K562 (cell line): ENCODE measurements around the gene HMX2. TPM values are rescaled to one million over a fixed set of nuclear protein-coding genes. Genes with fewer than 3 reads are reported as not detected.

Experiments
- ATAC-seq: fragments of 200-7000 bp; cut with Tn5 transposase; 3 replicates; pipeline ENCODE4 v1.9.1; 2020; ENCODE audit warnings: moderate library complexity
- BruUV-seq: library from RNA; stranded (reverse); fragments of 400-500 nt; replicated peaks from 2 replicates; lab custom pipeline; 2021; lab: Mats Ljungman, UMichigan
- CTCF ChIA-PET: fragments of 300-600 bp; formaldehyde crosslinking; extraction: SDS; loops from one replicate; lab custom pipeline; 2021; ENCODE audit warnings: low intra/inter-chr PET ratio; lab: Yijun Ruan, JAX
- POLR2A ChIA-PET: fragments of 300-600, 350-650 bp; sonication (Branson Sonifier 250); formaldehyde crosslinking; extraction: SDS; loops from one replicate; lab custom pipeline; 2021; ENCODE audit warnings: antibody characterized with exemption, inconsistent platforms; lab: Yijun Ruan, JAX
- DNase-seq, 4 experiments: peaks; one replicate each; pipeline versions ENCODE4 v3.0.0 to v3.0.0-alpha.2; 2011 to 2018; ENCODE audit warnings: low spot score in 3 of 4, mixed read lengths in 3 of 4; ENCODE audit errors: extremely low read depth in 1 of 4
- FAIRE-seq: peaks from 2 replicates; lab custom pipeline; 2011; peaks lifted over from hg19 to GRCh38; lab: Jason Lieb, UNC
- H2AFZ ChIP-seq: 2 replicates; pipeline ENCODE4 v1.6.0; 2011; ENCODE audit warnings: low read depth, low read length, control low read depth, inconsistent platforms
- H3K27ac ChIP-seq: fragments of 200-600 bp; 3 replicates; pipeline ENCODE4 v1.8.0; 2011; ENCODE audit warnings: low read depth, mild to moderate bottlenecking, control low read depth, inconsistent platforms, low read length, moderate library complexity, mixed read lengths; ENCODE audit errors: extremely low read depth
- H3K27me3 ChIP-seq, 2 experiments: fragments of 300-600 bp in 1 of 2; 2 replicates in 1 of 2; 3 replicates in 1 of 2; pipeline versions ENCODE4 v1.6.0 to v1.8.0; 2011; ENCODE audit warnings: inconsistent platforms in 2 of 2, low read length in 2 of 2, mild to moderate bottlenecking in 1 of 2, mixed read lengths in 1 of 2, moderate library complexity in 1 of 2; ENCODE audit not compliant: control insufficient read depth in 2 of 2, insufficient read depth in 2 of 2
- H3K36me3 ChIP-seq: fragments of 300-600 bp; 3 replicates; pipeline ENCODE4 v1.8.0; 2011; ENCODE audit warnings: mild to moderate bottlenecking, low read length, inconsistent platforms; ENCODE audit not compliant: control insufficient read depth, insufficient read depth
- H3K4me1 ChIP-seq, 2 experiments: fragments of 200-600 bp in 1 of 2; replicated peaks in 1 of 2; 2 replicates in 1 of 2; 3 replicates in 1 of 2; pipeline versions ENCODE4 v1.5.1 to v1.8.0; 2011; ENCODE audit warnings: inconsistent platforms in 2 of 2, low read length in 2 of 2, mild to moderate bottlenecking in 1 of 2, mixed read lengths in 1 of 2, moderate library complexity in 1 of 2; ENCODE audit not compliant: control insufficient read depth in 2 of 2, insufficient read depth in 2 of 2
- H3K4me2 ChIP-seq: 2 replicates; pipeline ENCODE4 v1.6.1; 2011; ENCODE audit warnings: low read length, control low read depth, inconsistent platforms, mixed read lengths; ENCODE audit not compliant: insufficient read depth
- H3K4me3 ChIP-seq: fragments of 200-600 bp; sonication (generic), shearing (Covaris generic); 2 replicates; pipeline ENCODE4 v1.5.1; 2016; ENCODE audit warnings: control low read depth, inconsistent platforms
- H3K79me2 ChIP-seq: fragments of 200-600 bp; 3 replicates; pipeline ENCODE4 v1.8.0; 2011; ENCODE audit warnings: low read length, inconsistent platforms; ENCODE audit not compliant: control insufficient read depth, insufficient read depth
- H3K9ac ChIP-seq, 2 experiments: 2 replicates each; pipeline versions ENCODE4 v1.6.0 to v1.6.1; 2011; ENCODE audit warnings: low read depth in 2 of 2, low read length in 2 of 2, control low read depth in 1 of 2, inconsistent platforms in 1 of 2, mild to moderate bottlenecking in 1 of 2, mixed read lengths in 1 of 2; ENCODE audit not compliant: insufficient read depth in 1 of 2
- H3K9me1 ChIP-seq: one replicate; pipeline ENCODE4 v1.6.0; 2011; ENCODE audit warnings: inconsistent platforms, mild to moderate bottlenecking, low read length, moderate library complexity; ENCODE audit not compliant: control insufficient read depth, insufficient read depth
- H3K9me3 ChIP-seq: replicated peaks from 2 replicates; pipeline ENCODE4 v1.5.1; 2011; ENCODE audit warnings: low read depth, low read length, inconsistent platforms; ENCODE audit not compliant: control insufficient read depth, insufficient read depth
- H4K20me1 ChIP-seq: replicated peaks from 2 replicates; pipeline ENCODE4 v1.6.1; 2011; ENCODE audit warnings: low read length, inconsistent platforms, mixed read lengths; ENCODE audit not compliant: control insufficient read depth, insufficient read depth
- HDAC3 ChIP-seq: fragments of 450-650 bp; IDR thresholded peaks from 2 replicates; pipeline ENCODE4 v1.6.1; 2018; ENCODE audit warnings: borderline replicate concordance, mild to moderate bottlenecking, moderate library complexity; ENCODE audit not compliant: partially characterized antibody
- PTBP1 ChIP-seq: fragments of 200-400 bp; formaldehyde crosslinking; IDR thresholded peaks from 2 replicates; pipeline ENCODE4 v1.6.1; 2017; ENCODE audit warnings: low read depth, low read length
- ZNF12 ChIP-seq: sonication (generic); formaldehyde crosslinking; IDR thresholded peaks from 2 replicates; pipeline ENCODE4 v1.4.0; 2020; ENCODE audit warnings: mild to moderate bottlenecking, missing genetic modification reagents
- WGBS: fragments of 100-300 bp; shearing (Covaris generic); methylation state at CpG from one replicate; pipeline ENCODE4 v1.1.6; 2016; ENCODE audit warnings: low coverage, mixed read lengths; ENCODE audit not compliant: insufficient coverage; ENCODE audit errors: missing lambda C conversion rate; 5-methylcytosine and 5-hydroxymethylcytosine counted together
- in situ Hi-C: fragments of 300-500 bp; cut with MboI; formaldehyde crosslinking; loops from 4 replicates; pipeline ENCODE4 v1.15.0; 2018; ENCODE audit warnings: inconsistent platforms, mixed read lengths
- intact Hi-C: fragments of 100-400 bp; cut with micrococcal nuclease; formaldehyde crosslinking; loops from 2 replicates; pipeline ENCODE4 v1.14.2; 2022
- polyA plus RNA-seq, 8 experiments: library from polyadenylated mRNA; depleted of rRNA in 4 of 8; stranded (reverse) in 5 of 8; unstranded in 3 of 8; fragments of >200 nt; fragmentation: Nextera tagmentation in 2 of 8; fragmentation: Illumina TruSeq in 1 of 8; extraction: Ambion mirVana in 2 of 8; extraction: Trizol in 1 of 8; gene quantifications; 2 replicates each; pipeline versions ENCODE4 v1.2.1 to v1.2.3, GENCODE V29; 2011 to 2014; ENCODE audit warnings: inconsistent platforms in 1 of 8, missing spikeins in 1 of 8
- total RNA-seq, 7 experiments: library from RNA; depleted of rRNA in 6 of 7; stranded (reverse); fragments of >200 nt in 6 of 7; fragmentation: Illumina TruSeq in 2 of 7; extraction: Trizol in 2 of 7; gene quantifications; 2 replicates each; pipeline versions ENCODE4 v1.2.1 to v1.2.3, GENCODE V29; 2011 to 2021; ENCODE audit warnings: low replicate concordance in 1 of 7
- TF ChIP-seq, protein P1 (sequence below): fragments of 450-650 bp; formaldehyde crosslinking; IDR thresholded peaks from 2 replicates; pipeline ENCODE4 v1.4.0; 2020; ENCODE audit warnings: mild to moderate bottlenecking, mixed read lengths

Gene HMX2
- total and polyA plus RNA-seq, 9 of the 15 experiments (the other 6 are each of a cell fraction or from before 2014, with no cell fraction given), result 0.07 to 0.58 (median 0.09) TPM; not detected in 2

DNA sequence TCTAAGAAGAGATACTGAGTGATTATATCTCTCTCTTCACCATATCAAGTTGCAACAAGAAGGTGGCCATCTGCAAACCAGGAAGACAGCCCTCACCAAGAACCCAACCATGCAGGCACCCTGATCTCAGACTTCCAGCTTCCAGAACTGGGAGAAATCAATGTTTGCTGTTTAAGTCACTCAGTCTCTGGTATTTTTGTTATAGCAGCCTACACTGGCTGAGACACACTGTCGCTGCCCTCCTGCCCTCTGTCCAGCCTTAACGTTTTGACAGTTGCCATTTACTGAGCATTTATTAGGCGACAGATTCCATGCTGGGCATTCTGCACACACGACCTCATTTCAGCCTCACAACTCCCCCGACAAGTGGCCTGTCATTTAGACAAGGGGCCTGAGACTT lies 21.7 kb upstream of the HMX2 start:
- Histone ChIP-seq H3K9me1 (no peaks in the 10 kb centered on the region), H3K4me3 (no peak overlapping the region), H3K27ac (no peak overlapping the region), H3K36me3 (no peaks in the 10 kb centered on the region), H2AFZ (no peak overlapping the region), H3K79me2 (no peaks in the 10 kb centered on the region), H3K27me3 (no peaks in the 10 kb centered on the region), H3K4me1 (peaks cover 0 to 13% of the 10 kb centered on the region in 2 experiments; a peak in 3 of 5 replicates), H3K9me3 (no peaks in the 10 kb centered on the region), H4K20me1 (no peaks in the 10 kb centered on the region), H3K4me2 (no peak overlapping the region), H3K9ac (no peak overlapping the region)
- ChIA-PET POLR2A (no interaction called here), CTCF (no interaction called here)
- BruUV-seq, result no TSS peak
- TF ChIP-seq, protein P1, sequence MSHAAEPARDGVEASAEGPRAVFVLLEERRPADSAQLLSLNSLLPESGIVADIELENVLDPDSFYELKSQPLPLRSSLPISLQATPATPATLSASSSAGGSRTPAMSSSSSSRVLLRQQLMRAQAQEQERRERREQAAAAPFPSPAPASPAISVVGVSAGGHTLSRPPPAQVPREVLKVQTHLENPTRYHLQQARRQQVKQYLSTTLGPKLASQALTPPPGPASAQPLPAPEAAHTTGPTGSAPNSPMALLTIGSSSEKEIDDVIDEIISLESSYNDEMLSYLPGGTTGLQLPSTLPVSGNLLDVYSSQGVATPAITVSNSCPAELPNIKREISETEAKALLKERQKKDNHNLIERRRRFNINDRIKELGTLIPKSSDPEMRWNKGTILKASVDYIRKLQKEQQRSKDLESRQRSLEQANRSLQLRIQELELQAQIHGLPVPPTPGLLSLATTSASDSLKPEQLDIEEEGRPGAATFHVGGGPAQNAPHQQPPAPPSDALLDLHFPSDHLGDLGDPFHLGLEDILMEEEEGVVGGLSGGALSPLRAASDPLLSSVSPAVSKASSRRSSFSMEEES (CRISPR knock-in tag), result no peak
- TF ChIP-seq HDAC3 (no peak), PTBP1 (no peak), ZNF12 (CRISPR knock-in tag) (peak; percentile 98)
- FAIRE-seq (no peak), DNase-seq (no peak), ATAC-seq (no peak)
- in situ Hi-C loops (no loop called here), intact Hi-C loops (no loop called here)
- 2% methylated on average over 5 of the region's 5 CpGs for WGBS
